Ovary (tissue), 3 donors: Measurements from ENCODE around the gene WBP11.

ENCODE experiments used
- CTCF ChIP-seq, 3 donors: fragments of 450-650 bp in 2 of 3; fragments of 200-600 bp in 1 of 3; IDR thresholded peaks; one replicate each; pipeline versions ENCODE4 v1.5.1 to v1.8.0; 2016 to 2022; ENCODE audit warnings: antibody characterized with exemption in 3 of 3, mild to moderate bottlenecking in 1 of 3
- POLR2A ChIP-seq: fragments of 450-650 bp; IDR thresholded peaks from one replicate; pipeline ENCODE4 v1.6.1; 2017; ENCODE audit warnings: antibody characterized with exemption, mild to moderate bottlenecking, moderate library complexity
- donor health status: DM: no; HTN: no; CAD: no.

- no peak for TF ChIP-seq POLR2A
- TF ChIP-seq CTCF (IDR thresholded peaks at IDR 0.05): no peak
These were observed 39.0 kb upstream of the WBP11 start for GRCh38 chr12:14842315-14842714.
